ENCODE data around the gene PDIK1L.

The PDIK1L gene

DNA sequence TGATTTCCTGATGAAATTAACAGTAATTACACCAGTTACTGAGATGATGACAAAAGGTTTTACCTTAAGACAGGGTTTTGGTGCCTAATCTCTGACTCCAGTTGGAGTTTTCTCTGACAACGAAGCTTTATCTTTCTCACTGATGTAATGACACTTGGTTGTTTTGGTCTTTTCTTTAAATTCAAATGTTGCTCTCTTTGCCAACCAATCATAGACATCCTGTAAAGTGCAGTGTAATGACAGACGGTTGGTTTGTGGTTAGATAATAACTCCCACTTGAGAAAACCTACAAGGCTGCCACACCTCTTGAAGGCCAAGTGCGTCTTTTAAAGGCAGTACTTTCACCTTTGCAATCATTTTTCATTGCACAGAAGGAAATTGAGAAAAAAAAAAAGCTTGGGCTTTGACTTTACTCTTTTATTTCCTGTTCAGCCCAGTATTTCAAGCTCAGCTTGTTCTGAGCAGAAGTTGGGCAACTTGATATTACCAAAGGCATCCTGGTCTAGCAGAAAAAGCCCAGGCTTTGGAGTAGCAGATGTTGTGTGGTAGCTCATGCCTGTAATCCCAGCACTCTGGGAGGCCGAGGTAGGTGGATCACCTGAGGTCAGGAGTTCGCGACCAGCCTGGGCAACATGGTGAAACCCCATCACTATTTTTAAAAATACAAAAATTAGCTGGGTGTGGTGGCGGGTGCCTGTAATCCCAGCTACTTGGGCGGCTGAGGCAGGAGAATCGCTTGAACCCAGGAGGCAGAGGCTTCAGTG, 14.9 kb downstream of the PDIK1L start (continued):
- TF ChIP-seq ZNF600 (tag by site-specific recombination; IDR thresholded peaks at IDR 0.05) (no peak), ZFP3 (tag by site-specific recombination; IDR thresholded peaks at IDR 0.05; ENCODE audit: low read depth) (no peak), HOXA7 (CRISPR knock-in tag; IDR thresholded peaks at IDR 0.05; ENCODE audit: borderline replicate concordance) (no peak), ZNF776 (tag by site-specific recombination; IDR thresholded peaks at IDR 0.05; ENCODE audit: borderline replicate concordance) (no peak), ZNF514 (tag by site-specific recombination; IDR thresholded peaks at IDR 0.05) (no peak), ZNF24 (tag by site-specific recombination; IDR thresholded peaks at IDR 0.05) (peak; percentile 62; the same call in 1 of the 2 replicates), PRDM4 (tag by site-specific recombination; IDR thresholded peaks at IDR 0.05) (peak; percentile 41), REPIN1 (tag by site-specific recombination; IDR thresholded peaks at IDR 0.05; ENCODE audit: low read depth) (no peak), ZNF354C (tag by site-specific recombination; IDR thresholded peaks at IDR 0.05; ENCODE audit: borderline replicate concordance, low read depth) (no peak), ZBTB48 (tag by site-specific recombination; IDR thresholded peaks at IDR 0.05) (no peak), HIC1 (tag by site-specific recombination; IDR thresholded peaks at IDR 0.05) (no peak), ZNF549 (tag by site-specific recombination; IDR thresholded peaks at IDR 0.05) (no peak), OSR2 (tag by site-specific recombination; IDR thresholded peaks at IDR 0.05) (peak; percentile 79)
- TF ChIP-seq, protein P1, sequence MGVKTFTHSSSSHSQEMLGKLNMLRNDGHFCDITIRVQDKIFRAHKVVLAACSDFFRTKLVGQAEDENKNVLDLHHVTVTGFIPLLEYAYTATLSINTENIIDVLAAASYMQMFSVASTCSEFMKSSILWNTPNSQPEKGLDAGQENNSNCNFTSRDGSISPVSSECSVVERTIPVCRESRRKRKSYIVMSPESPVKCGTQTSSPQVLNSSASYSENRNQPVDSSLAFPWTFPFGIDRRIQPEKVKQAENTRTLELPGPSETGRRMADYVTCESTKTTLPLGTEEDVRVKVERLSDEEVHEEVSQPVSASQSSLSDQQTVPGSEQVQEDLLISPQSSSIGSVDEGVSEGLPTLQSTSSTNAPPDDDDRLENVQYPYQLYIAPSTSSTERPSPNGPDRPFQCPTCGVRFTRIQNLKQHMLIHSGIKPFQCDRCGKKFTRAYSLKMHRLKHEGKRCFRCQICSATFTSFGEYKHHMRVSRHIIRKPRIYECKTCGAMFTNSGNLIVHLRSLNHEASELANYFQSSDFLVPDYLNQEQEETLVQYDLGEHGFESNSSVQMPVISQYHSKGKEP (tag by site-specific recombination; IDR thresholded peaks at IDR 0.05) = peak; percentile 58; the same call in 1 of the 2 replicates
- TF ChIP-seq, protein P2, sequence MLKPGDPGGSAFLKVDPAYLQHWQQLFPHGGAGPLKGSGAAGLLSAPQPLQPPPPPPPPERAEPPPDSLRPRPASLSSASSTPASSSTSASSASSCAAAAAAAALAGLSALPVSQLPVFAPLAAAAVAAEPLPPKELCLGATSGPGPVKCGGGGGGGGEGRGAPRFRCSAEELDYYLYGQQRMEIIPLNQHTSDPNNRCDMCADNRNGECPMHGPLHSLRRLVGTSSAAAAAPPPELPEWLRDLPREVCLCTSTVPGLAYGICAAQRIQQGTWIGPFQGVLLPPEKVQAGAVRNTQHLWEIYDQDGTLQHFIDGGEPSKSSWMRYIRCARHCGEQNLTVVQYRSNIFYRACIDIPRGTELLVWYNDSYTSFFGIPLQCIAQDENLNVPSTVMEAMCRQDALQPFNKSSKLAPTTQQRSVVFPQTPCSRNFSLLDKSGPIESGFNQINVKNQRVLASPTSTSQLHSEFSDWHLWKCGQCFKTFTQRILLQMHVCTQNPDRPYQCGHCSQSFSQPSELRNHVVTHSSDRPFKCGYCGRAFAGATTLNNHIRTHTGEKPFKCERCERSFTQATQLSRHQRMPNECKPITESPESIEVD (tag by site-specific recombination; IDR thresholded peaks at IDR 0.05) = peak; percentile 97

GRCh38 chr1:26127235-26128163, 15.9 kb downstream of the PDIK1L start:
- Histone ChIP-seq H3K9me3 (ENCODE audit: control insufficient read depth, insufficient read depth, low read depth, low read length) (no peaks in the 10 kb centered on the region), H3K4me3 (ENCODE audit: low read depth, low read length) (no peak overlapping the region), H3K36me3 (ENCODE audit: control insufficient read depth in 2 of 2, insufficient read depth in 1 of 2, low read length in 2 of 2) (no peaks in the 10 kb centered on the region), H3K27ac (ENCODE audit: extremely low read depth, low read depth, low read length) (no peak overlapping the region), H3K4me1 (ENCODE audit: control insufficient read depth, insufficient read depth, low read length) (peaks cover 8% of the 10 kb centered on the region; the same call in 1 of the 2 replicates)
- ChIA-PET POLR2A (interaction anchor here (1.1 to 1.7 kb wide), 3 partner anchors 16 to 107 kb away, joined by 3 to 5 read pairs (median 4); partner anchors contain the start of genes CEP85 and PDIK1L), CTCF (interaction anchor here (0.6 to 7.1 kb wide), 3 partner anchors 18 to 108 kb away, joined by 3 to 39 read pairs (median 5); no protein-coding TSS in a partner anchor)
- no peak for TF ChIP-seq OSR2 (tag by site-specific recombination; IDR thresholded peaks at IDR 0.05)
- no peak for TF ChIP-seq ZNF184 (tag by site-specific recombination; IDR thresholded peaks at IDR 0.05)
- TF ChIP-seq ZXDB (tag by site-specific recombination; IDR thresholded peaks at IDR 0.05) = no peak
- no peak for TF ChIP-seq ZNF174 (tag by site-specific recombination; IDR thresholded peaks at IDR 0.05)
- no peak for TF ChIP-seq HOXD13 (CRISPR knock-in tag; IDR thresholded peaks at IDR 0.05; ENCODE audit: borderline replicate concordance)
- no peak for TF ChIP-seq ZNF18 (tag by site-specific recombination; IDR thresholded peaks at IDR 0.05)
- TF ChIP-seq, protein P3, sequence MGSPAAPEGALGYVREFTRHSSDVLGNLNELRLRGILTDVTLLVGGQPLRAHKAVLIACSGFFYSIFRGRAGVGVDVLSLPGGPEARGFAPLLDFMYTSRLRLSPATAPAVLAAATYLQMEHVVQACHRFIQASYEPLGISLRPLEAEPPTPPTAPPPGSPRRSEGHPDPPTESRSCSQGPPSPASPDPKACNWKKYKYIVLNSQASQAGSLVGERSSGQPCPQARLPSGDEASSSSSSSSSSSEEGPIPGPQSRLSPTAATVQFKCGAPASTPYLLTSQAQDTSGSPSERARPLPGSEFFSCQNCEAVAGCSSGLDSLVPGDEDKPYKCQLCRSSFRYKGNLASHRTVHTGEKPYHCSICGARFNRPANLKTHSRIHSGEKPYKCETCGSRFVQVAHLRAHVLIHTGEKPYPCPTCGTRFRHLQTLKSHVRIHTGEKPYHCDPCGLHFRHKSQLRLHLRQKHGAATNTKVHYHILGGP (tag by site-specific recombination; IDR thresholded peaks at IDR 0.05) = no peak
- TF ChIP-seq ZNF521 (tag by site-specific recombination; IDR thresholded peaks at IDR 0.05) = no peak

Measured in HEK293 (cell line).